GM20000 (cell line): ENCODE data around the gene WWP2.

Experiments used
- DNase-seq: peaks from one replicate; pipeline ENCODE4 v3.0.0; 2012; ENCODE audit warnings: low spot score
- CTCF ChIP-seq: IDR thresholded peaks from 2 replicates; pipeline ENCODE4 v1.5.1; 2012; ENCODE audit warnings: mild to moderate bottlenecking, control low read depth; ENCODE audit errors: extremely low read depth, missing control alignments

Gene WWP2

GRCh38 chr16:69871708-69872107 is 109.6 kb downstream of the WWP2 start:
- no peak for TF ChIP-seq CTCF
- no peak for DNase-seq

GRCh38 chr16:69872888-69873287 is 110.8 kb downstream of the WWP2 start:
- no peak for DNase-seq
- no peak for TF ChIP-seq CTCF

GRCh38 chr16:69873783-69874182 is 111.7 kb downstream of the WWP2 start:
- no peak for TF ChIP-seq CTCF
- DNase-seq, result no peak

GRCh38 chr16:69874271-69874670 is 112.1 kb downstream of the WWP2 start:
- DNase-seq, result no peak
- TF ChIP-seq CTCF, result no peak

GRCh38 chr16:69880640-69881133 is 118.6 kb downstream of the WWP2 start:
- no peak for TF ChIP-seq CTCF
- DNase-seq, result no peak

GRCh38 chr16:69881141-69881540 is 119.0 kb downstream of the WWP2 start:
- DNase-seq, result no peak
- no peak for TF ChIP-seq CTCF

- TF ChIP-seq CTCF, result no peak
- no peak for DNase-seq
Observed at GRCh38 chr16:69883744-69884143, 121.6 kb downstream of the WWP2 start.
